ENCODE results near the gene STRIP2. TPM values are rescaled to one million over a fixed set of nuclear protein-coding genes. Genes with fewer than 3 reads are reported as not detected.
"Not testable (repeated sequence)": the region's sequence is repeated elsewhere in the genome, so short reads cannot be mapped to it uniquely, and the experiment has no call there.

The STRIP2 gene
- total RNA-seq, 2 experiments from 2014 or later = 28.3 to 29.7 TPM

DNA sequence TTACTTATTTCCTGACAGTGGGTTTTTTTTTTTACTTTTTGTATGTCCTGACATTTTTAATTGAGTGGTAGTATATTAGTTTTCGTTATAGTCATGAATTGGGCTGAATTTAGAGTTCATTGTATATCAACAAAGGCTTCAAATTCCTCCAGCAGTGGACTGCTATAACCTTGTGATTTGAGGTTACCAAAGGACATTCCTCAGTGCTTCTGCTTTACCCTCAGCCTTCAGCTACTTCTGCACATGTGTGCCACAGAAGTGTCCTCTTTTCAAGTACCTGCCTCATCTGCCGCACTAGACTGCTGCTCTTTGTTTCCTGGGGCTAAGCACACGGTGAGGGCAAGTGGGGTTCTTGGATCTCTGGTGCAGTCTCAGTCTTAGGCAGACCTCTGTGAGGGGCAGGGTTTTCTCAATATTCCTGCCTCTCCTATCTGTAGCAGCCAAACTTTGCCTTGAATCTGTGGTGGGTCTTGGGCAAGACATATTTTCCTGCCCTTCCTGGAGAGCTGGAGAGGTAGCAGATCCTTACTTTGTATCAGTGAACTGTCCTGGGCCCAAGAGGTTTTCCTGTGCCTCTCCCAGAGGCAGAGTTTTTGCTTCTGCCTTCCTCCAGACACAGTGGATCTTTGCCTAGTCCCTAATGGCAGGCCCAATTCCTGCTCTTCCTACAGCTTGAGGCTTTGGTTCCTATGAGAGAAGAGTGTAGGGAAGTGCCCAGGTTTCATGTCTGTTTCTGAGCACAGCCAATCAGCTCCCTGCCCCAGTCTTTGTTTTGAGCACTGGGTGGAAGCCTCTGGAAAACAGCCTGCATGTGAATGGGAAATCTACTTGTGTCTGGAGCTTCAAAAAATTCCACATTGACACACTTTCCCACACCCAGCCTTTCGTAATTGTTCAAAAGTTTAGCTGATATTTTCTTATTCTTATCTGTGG, 39.0 kb upstream of the STRIP2 start:
- Mint-ChIP-seq H3K27ac (no peak overlapping the region), H3K4me3 (no peak overlapping the region), H3K36me3 (ENCODE audit: low read depth) (peaks cover 9% of the 10 kb centered on the region), H3K27me3 (no peaks in the 10 kb centered on the region), H3K4me1 (peaks cover 1% of the 10 kb centered on the region), H3K9me3 (no peaks in the 10 kb centered on the region)
- POLR2A ChIA-PET = interaction anchor here (0.7 kb wide), 1 partner anchor 52 kb away, joined by 3 read pairs; no protein-coding TSS in a partner anchor
- CTCF ChIA-PET = interaction anchor here (1.7 kb wide), 1 partner anchor 27 kb away, joined by 5 read pairs; no protein-coding TSS in a partner anchor
- DNase-seq = no peak

DNA sequence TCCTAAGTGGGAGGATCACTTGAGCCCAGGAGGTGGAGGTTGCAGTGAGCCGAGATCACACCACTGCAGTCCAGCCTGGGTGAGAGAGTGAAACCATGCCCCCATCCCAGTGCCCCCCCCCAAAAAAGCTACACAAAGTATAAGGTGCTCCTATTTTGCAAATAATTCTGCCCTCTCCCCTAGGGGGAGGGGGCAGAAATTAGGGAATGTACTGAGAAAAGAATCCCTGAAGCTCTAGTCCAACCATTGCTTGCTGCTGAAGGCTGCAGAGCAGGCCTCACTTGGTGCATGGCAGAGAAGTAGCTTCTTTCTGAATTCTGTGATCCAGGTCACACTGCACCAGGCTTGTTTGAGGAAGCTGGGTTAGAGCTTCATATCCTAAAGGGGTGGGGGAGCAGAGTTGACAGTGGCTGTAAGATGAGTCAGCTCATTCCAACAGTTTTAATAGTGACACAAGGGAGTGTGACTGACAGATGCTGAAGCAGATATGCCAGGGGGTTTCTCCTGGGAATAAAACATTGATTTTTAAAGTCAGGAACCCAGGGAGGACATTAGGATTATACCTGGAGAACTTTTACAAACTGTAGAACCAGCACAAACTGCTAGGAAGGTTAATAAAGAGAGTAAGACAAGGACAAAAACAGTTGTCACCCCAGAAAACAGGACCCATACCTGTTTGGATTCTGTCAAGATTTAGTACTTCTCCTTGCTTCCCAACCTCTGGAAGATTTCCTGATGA, 32.8 kb upstream of the STRIP2 start:
- POLR2A ChIA-PET = interaction anchor here (0.9 kb wide), 1 partner anchor 428 kb away, joined by 3 read pairs; no protein-coding TSS in a partner anchor
- no peaks in the 10 kb centered on the region for H3K27me3 Mint-ChIP-seq
- H3K4me3 Mint-ChIP-seq = no peak overlapping the region
- CTCF ChIA-PET = interaction anchor here (1.0 to 2.1 kb wide), 4 partner anchors 11 to 206 kb away, joined by 3 to 7 read pairs (median 4); no protein-coding TSS in a partner anchor
- no peak overlapping the region for H3K27ac Mint-ChIP-seq
- peaks cover 31% of the 10 kb centered on the region for H3K4me1 Mint-ChIP-seq
- peaks cover 18% of the 10 kb centered on the region for H3K36me3 Mint-ChIP-seq (ENCODE audit: low read depth)
- H3K9me3 Mint-ChIP-seq = no peaks in the 10 kb centered on the region
- DNase-seq = no peak

DNA sequence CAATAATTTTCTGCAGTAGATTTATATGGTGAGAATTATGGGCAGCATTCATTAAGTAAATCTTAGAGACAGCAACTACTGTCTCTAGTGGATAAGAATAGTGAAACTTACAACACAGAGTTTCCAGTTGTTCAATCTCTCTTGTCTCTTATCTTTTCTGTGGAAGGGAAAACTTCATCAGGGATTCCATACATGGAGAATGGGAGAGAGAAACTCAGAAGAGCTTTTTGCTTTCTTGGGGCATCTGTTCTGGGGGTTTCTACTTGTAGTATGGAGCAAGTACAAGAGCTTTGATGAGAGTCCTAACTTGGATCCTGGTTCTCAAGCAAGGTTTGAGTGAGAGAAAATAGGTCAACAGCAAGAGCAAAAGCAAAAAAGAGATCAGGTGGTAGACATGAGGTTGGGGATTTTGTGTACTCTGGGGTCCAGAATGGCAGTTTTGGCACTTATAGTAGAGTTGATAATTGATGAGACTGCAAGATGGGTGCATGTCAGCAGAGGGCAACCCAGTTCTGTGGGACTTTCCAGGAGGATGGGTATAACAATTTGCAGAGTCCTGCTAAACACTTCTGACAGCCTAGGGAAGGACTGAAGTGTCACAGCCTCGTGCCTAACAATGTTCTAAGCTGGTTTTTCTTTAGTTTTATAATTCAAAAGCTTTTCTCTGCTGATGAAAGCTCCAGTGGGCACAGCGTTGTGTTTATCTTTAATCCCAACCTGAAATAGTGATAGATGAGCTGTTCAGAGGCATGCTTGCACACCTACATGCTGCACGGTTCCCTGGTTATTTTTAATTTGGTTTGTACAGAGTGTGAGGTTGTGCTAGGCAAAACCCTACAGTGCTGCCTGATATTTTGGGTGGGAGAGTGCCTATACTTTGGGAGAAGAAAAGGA, 32.0 kb upstream of the STRIP2 start:
- DNase-seq = peak; percentile 31
- Mint-ChIP-seq H3K27ac (no peak overlapping the region), H3K9me3 (no peaks in the 10 kb centered on the region), H3K4me3 (no peak overlapping the region), H3K4me1 (peaks cover 31% of the 10 kb centered on the region), H3K27me3 (no peaks in the 10 kb centered on the region), H3K36me3 (ENCODE audit: low read depth) (peaks cover 18% of the 10 kb centered on the region)
- CTCF ChIA-PET = interaction anchor here (1.0 to 2.1 kb wide), 4 partner anchors 10 to 206 kb away, joined by 3 to 7 read pairs (median 4); no protein-coding TSS in a partner anchor
- POLR2A ChIA-PET = interaction anchor here (0.9 kb wide), 1 partner anchor 427 kb away, joined by 3 read pairs; no protein-coding TSS in a partner anchor

DNA sequence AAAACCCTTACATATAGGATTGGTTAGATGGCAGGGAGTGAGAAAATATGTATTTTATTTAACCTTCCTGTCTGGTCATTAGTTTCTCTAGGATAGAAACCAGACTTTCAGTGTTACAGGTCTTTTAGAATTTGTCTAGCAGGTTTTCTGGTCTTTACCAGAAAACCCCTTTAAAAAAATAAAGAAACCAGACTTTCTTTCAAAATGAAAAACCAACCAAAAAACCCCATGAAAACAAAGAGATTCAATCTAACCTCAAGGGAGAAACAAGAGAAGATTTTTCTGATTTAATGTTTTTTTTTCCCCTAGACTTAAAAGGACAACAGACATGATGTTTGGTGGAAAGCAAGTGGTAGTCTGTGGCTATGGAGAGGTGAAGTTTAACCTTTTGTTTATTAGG, 28.7 kb upstream of the STRIP2 start:
- Mint-ChIP-seq H3K4me3 (no peak overlapping the region), H3K4me1 (peaks cover 29% of the 10 kb centered on the region), H3K36me3 (ENCODE audit: low read depth) (peaks cover 40% of the 10 kb centered on the region), H3K27me3 (no peaks in the 10 kb centered on the region), H3K9me3 (no peaks in the 10 kb centered on the region), H3K27ac (no peak overlapping the region)
- CTCF ChIA-PET = interaction anchor here (0.9 to 1.8 kb wide), 3 partner anchors 9 to 192 kb away, joined by 3 to 6 read pairs (median 4); no protein-coding TSS in a partner anchor
- DNase-seq = no peak
- POLR2A ChIA-PET = no interaction called here

DNA sequence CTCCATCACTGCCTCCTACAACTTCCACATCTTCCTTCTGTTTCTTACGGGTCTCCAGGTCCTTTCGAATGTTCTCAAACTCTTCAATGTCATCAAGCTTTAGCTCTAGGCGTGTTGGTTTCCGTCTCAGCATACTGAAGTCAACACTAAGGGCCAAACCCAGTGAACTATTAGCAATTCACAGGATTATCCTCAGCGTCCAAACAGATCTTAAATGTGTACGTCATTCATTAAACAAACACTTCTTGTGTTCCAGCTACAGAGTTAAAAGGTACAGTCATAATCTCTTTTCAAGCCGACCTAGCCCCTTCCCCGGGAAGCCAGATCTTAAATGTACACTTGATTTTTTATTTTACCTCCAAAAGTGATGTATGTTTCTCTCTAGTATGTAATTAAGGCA, 24.0 kb upstream of the STRIP2 start:
- POLR2A ChIA-PET, DNase-seq, H3K4me3 Mint-ChIP-seq, H3K27me3 Mint-ChIP-seq, H3K9me3 Mint-ChIP-seq, H3K4me1 Mint-ChIP-seq, H3K27ac Mint-ChIP-seq: not testable (repeated sequence)
- CTCF ChIA-PET = interaction anchor here (1.2 kb wide), 1 partner anchor 42 kb away, joined by 3 read pairs; no protein-coding TSS in a partner anchor
- peaks cover 54% of the 10 kb centered on the region for H3K36me3 Mint-ChIP-seq (ENCODE audit: low read depth)

DNA sequence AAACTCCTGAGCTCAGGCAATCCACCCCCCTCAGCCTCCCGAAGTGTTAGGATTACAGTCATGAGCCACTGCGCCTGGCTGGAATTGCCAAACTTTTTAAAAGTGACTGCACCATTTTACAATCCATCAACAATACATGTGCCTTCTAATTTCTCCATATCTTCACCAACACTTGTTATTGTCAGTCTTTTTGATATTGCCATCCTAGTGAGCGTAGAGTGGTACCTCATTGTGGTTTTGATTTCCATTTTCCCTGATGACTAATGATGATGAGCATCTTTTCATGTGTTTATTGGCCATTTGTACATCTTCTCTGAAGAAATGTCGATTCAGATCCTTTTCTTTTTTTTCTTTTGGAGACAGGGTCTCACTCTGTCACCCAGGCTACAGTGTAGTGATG, 21.7 kb upstream of the STRIP2 start:
- Mint-ChIP-seq H3K4me3 (no peak overlapping the region), H3K27ac (no peak overlapping the region), H3K9me3 (peaks cover 3% of the 10 kb centered on the region), H3K27me3 (no peaks in the 10 kb centered on the region), H3K36me3 (ENCODE audit: low read depth) (peaks cover 51% of the 10 kb centered on the region), H3K4me1 (no peaks in the 10 kb centered on the region)
- ChIA-PET CTCF (interaction anchor here (1.2 to 1.3 kb wide), 2 partner anchors 10 to 44 kb away, joined by 3 read pairs; no protein-coding TSS in a partner anchor), POLR2A (no interaction called here)
- DNase-seq = no peak

DNA sequence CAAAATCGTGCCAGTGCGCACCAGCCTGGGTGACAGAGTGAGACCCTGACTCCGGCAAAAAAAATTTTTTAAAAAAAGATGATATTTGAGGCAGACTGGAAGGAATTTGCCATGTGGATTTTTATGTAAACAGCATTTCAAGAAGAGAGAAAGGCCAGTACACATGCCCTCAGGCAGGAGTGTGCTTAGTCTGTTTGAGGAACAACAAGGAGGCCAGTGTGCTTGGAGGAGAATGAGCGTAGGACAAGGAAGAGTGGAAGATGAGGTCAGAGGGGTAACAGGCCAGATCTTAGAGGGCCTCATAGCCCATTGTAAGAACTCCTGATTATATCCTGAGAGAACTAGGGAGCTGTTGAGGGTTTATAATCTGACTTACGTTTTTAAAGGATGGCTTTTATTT, 17.2 kb upstream of the STRIP2 start:
- Mint-ChIP-seq H3K27me3 (no peaks in the 10 kb centered on the region), H3K27ac (no peak overlapping the region), H3K9me3 (peaks cover 3% of the 10 kb centered on the region), H3K4me1 (no peaks in the 10 kb centered on the region), H3K4me3 (no peak overlapping the region), H3K36me3 (ENCODE audit: low read depth) (peaks cover 27% of the 10 kb centered on the region)
- ChIA-PET POLR2A (no interaction called here), CTCF (interaction anchor here (0.6 to 1.0 kb wide), 2 partner anchors 49 to 206 kb away, joined by 3 read pairs; no protein-coding TSS in a partner anchor)
- no peak for DNase-seq

DNA sequence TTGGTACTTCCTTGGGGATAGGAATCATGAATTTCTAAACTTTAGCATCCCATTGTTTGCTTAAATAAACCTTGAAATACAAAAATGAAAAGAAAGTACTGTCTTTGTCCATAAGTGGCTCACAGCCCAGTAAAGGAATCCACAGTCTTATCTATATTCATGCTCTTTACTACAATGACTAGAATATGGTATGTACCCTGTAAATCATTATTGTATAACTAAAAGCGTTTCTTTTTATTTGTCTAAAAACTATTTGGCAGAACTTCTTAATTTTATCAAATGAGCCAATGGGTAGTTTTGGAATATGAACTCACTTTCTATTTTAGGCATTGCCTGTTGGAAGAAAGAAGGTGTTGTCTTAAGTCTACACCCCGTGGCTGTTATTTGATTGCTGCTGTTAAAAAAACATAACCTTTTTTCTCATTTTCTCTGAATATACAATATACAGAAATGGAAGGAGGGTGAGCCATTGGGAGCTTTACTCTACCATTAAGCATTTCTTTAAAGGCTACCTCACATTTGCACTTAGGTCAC, 12.4 kb upstream of the STRIP2 start:
- Mint-ChIP-seq H3K9me3 (no peaks in the 10 kb centered on the region), H3K36me3 (ENCODE audit: low read depth) (peaks cover 22% of the 10 kb centered on the region), H3K4me3 (no peak overlapping the region), H3K27ac (no peak overlapping the region), H3K4me1 (peaks cover 3% of the 10 kb centered on the region), H3K27me3 (no peaks in the 10 kb centered on the region)
- ChIA-PET POLR2A (interaction anchor here (1.3 kb wide), 1 partner anchor 39 kb away, joined by 3 read pairs; no protein-coding TSS in a partner anchor), CTCF (interaction anchor here (0.7 kb wide), 1 partner anchor 45 kb away, joined by 3 read pairs; no protein-coding TSS in a partner anchor)
- DNase-seq = no peak

DNA sequence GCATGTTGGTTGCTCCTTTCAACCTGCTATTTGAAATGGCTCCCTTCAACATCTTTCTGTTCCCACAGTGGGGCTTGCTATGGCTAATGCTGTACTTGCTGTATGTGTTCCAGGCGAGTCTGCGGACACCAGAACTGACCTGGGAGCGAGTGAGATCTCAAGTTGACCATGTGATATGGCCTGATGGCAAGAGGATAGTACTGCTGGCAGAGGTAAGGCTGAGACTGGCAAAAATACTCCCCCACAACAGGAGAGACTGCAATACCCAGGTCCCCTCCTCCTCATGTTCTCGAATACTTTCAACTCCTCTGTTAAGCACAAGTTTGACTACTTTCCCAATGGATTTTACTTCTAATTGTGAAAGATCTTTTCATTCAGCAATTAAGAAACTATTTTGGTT, 11.5 kb upstream of the STRIP2 start:
- ChIA-PET POLR2A (interaction anchor here (1.3 to 3.3 kb wide), 2 partner anchors 12 to 38 kb away, joined by 3 to 12 read pairs; partner anchors contain the start of gene STRIP2), CTCF (interaction anchor here (1.0 kb wide), 1 partner anchor 55 kb away, joined by 3 read pairs; no protein-coding TSS in a partner anchor)
- no peak for DNase-seq
- Mint-ChIP-seq H3K27ac (no peak overlapping the region), H3K36me3 (ENCODE audit: low read depth) (peaks cover 27% of the 10 kb centered on the region), H3K4me1 (peaks cover 4% of the 10 kb centered on the region), H3K27me3 (no peaks in the 10 kb centered on the region), H3K4me3 (no peak overlapping the region), H3K9me3 (no peaks in the 10 kb centered on the region)

DNA sequence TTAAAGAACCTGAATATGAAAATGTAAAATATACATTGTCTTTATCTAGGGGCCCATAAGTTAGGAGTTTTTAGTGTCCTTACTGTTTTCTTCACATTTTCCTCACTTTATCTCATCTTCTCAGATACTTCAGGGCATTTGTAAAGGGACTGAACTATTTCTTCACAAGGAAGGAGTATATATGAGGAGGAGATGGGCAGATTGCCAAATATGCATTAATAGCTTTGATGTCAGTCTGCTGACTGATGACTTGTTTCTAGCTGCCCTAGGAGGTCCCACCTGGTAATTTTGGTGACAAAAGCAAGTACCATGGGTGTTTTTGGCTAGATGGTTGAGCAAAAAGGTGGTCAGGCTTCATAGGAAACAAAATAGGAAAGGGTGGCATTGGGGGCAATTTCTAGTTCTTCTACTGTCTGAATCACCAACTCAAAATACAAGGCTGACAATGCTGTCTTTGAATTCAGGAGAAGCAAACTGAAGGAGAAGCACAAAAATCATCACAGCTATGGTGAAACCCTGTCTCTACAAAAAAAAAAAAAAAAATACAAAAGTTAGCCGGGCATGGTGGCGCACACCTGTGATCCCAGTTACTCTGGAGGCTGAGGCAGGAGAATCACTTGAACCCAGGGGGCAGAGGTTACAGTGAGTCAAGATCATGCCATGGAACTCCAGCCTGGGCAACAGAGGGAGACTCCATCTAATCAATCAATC, 10.4 kb upstream of the STRIP2 start:
- CTCF ChIA-PET = interaction anchor here (1.0 kb wide), 1 partner anchor 56 kb away, joined by 3 read pairs; no protein-coding TSS in a partner anchor
- Mint-ChIP-seq H3K27ac (no peak overlapping the region), H3K4me1 (peaks cover 4% of the 10 kb centered on the region), H3K9me3 (no peaks in the 10 kb centered on the region), H3K36me3 (ENCODE audit: low read depth) (peaks cover 37% of the 10 kb centered on the region), H3K27me3 (no peaks in the 10 kb centered on the region), H3K4me3 (no peak overlapping the region)
- POLR2A ChIA-PET = interaction anchor here (0.9 to 3.3 kb wide), 2 partner anchors 11 to 15 kb away, joined by 3 to 12 read pairs; partner anchors contain the start of gene STRIP2
- DNase-seq = no peak

DNA sequence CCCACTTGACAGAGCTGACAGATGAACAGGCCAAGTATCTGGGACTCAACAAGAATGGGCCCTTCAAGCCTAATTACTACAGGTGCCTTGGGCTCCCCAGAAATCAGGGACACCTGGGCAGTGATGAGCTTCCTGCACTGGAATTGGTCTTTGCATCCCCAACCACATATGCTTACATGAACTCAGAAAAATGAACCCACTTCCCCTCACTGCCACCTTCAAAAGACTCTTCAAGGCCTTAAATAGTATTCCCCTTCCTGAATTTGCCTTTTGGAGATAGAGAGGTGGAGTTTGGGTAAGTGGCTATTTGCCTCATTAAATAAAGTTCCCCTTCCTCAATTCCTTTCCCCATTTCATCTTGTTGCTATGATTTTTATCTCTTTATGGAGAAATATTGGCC, 7.8 kb upstream of the STRIP2 start:
- H3K27me3 Mint-ChIP-seq = no peaks in the 10 kb centered on the region

More for the DNA sequence above, 7.8 kb upstream of the STRIP2 start:
- Mint-ChIP-seq H3K4me1 (peaks cover 4% of the 10 kb centered on the region), H3K36me3 (ENCODE audit: low read depth) (peaks cover 35% of the 10 kb centered on the region), H3K9me3 (no peaks in the 10 kb centered on the region), H3K27ac (no peak overlapping the region), H3K4me3 (no peak overlapping the region)
- CTCF ChIA-PET = interaction anchor here (1.0 kb wide), 1 partner anchor 13 kb away, joined by 4 read pairs; no protein-coding TSS in a partner anchor
- DNase-seq = no peak
- POLR2A ChIA-PET = no interaction called here

Data from activated CD4-positive, alpha-beta memory T cell treated with anti-CD3 and anti-CD28 coated beads, Interleukin-2, amount 10 ng/mL, durations not matched to agents 7 days and 5 days (primary cell).